ENCODE data around the gene LONRF2.

DNA sequence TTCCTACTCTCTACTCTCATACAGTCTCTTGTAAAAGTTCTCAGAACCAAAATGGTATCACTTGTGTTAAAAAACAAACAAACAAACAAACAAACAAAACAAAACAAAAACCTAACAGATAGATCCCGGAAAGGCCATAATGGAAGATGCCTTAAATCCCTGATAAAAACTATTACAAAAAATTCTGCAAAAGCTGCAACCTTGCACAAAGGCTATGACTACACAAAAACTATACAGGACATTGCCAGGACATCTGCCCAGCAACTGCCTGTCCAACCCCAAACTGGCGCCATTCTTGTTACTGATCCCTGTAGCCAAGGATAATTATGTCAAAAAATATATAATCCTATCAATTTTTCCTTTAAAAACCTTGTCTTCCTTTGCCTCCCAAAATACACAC, 36.3 kb upstream of the LONRF2 start:
- TF ChIP-seq, protein P1, sequence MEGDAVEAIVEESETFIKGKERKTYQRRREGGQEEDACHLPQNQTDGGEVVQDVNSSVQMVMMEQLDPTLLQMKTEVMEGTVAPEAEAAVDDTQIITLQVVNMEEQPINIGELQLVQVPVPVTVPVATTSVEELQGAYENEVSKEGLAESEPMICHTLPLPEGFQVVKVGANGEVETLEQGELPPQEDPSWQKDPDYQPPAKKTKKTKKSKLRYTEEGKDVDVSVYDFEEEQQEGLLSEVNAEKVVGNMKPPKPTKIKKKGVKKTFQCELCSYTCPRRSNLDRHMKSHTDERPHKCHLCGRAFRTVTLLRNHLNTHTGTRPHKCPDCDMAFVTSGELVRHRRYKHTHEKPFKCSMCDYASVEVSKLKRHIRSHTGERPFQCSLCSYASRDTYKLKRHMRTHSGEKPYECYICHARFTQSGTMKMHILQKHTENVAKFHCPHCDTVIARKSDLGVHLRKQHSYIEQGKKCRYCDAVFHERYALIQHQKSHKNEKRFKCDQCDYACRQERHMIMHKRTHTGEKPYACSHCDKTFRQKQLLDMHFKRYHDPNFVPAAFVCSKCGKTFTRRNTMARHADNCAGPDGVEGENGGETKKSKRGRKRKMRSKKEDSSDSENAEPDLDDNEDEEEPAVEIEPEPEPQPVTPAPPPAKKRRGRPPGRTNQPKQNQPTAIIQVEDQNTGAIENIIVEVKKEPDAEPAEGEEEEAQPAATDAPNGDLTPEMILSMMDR (conservative IDR thresholded peaks at IDR 0.05; ENCODE audit: low read depth, low read length) = no peak
- no peak for TF ChIP-seq EZH2 (IDR thresholded peaks at IDR 0.05; ENCODE audit: borderline replicate concordance, low read depth, low read length, poor library complexity, severe bottlenecking)
